ENCODE measurements around the gene NR4A1. TPM values are rescaled to one million over a fixed set of nuclear protein-coding genes. Genes with fewer than 3 reads are reported as not detected.

Gene NR4A1
- total RNA-seq, result 1,000 to 10,000 TPM in 1 of 4 donors, 100 to 1,000 TPM in 3; 390 to 1,252 (median 718) TPM

GRCh38 chr12:52050758-52051541, at the start of gene NR4A1:
NR4A1 (plus strand) TSS chr12:52051442; CDS start chr12:52054329, 2,887 bp downstream.
- no peaks in the 10 kb centered on the region for H3K27me3 ChIP-seq
- TF ChIP-seq POLR2A (IDR thresholded peaks at IDR 0.05), result peak; percentile 94 to 100
- TF ChIP-seq EP300 (IDR thresholded peaks at IDR 0.05), result peak; percentile 98 to 100
- peak in 2 of 5 experiments; percentile 24 to 47 for TF ChIP-seq CTCF (IDR thresholded peaks at IDR 0.05)
- no peaks in the 10 kb centered on the region for H3K9me3 ChIP-seq
- peak within 1 kb of the TSS; percentile 53 to 76 (median 66) for H3K4me3 ChIP-seq
- H3K36me3 ChIP-seq, result peaks cover 2 to 27% (median 6%) of the 10 kb centered on the region in 3 donors
- H3K4me1 ChIP-seq, result peaks cover 0 to 46% (median 18%) of the 10 kb centered on the region in 4 donors
- 0 to 1% methylated on average over 13 to 57 of the region's 77 CpGs for WGBS, 2 donors
- peak; percentile 98 to 99 for DNase-seq (ENCODE audit: low spot score in 2 of 2)
- peak within 1 kb of the TSS; percentile 98 to 100 (median 98) for H3K27ac ChIP-seq

- no peak for DNase-seq (ENCODE audit: low spot score in 2 of 2)
- Histone ChIP-seq H3K9me3 (no peaks in the 10 kb centered on the region), H3K36me3 (peaks cover 0 to 2% (median 0%) of the 10 kb centered on the region in 3 donors), H3K4me1 (peaks cover 0 to 33% (median 17%) of the 10 kb centered on the region in 4 donors), H3K27me3 (no peaks in the 10 kb centered on the region), H3K27ac (no peak overlapping the region), H3K4me3 (no peak overlapping the region)
- TF ChIP-seq EP300 (IDR thresholded peaks at IDR 0.05) (no peak), POLR2A (IDR thresholded peaks at IDR 0.05) (no peak)
- 79 to 87% methylated on average over 8 of the region's 8 CpGs for WGBS, 2 donors
Observed at GRCh38 chr12:52003016-52003550, 48.2 kb upstream of the NR4A1 start.

- H3K27me3 ChIP-seq, result no peaks in the 10 kb centered on the region
- no peak for DNase-seq (ENCODE audit: low spot score in 2 of 2)
- WGBS, 2 donors, result 63 to 74% methylated on average over 6 of the region's 6 CpGs
- H3K9me3 ChIP-seq, result no peaks in the 10 kb centered on the region
- no peak overlapping the region for H3K27ac ChIP-seq
- TF ChIP-seq CTCF (IDR thresholded peaks at IDR 0.05) (no peak), EP300 (IDR thresholded peaks at IDR 0.05) (no peak), POLR2A (IDR thresholded peaks at IDR 0.05) (no peak)
- peaks cover 0 to 38% (median 19%) of the 10 kb centered on the region in 4 donors for H3K4me1 ChIP-seq
- no peaks in the 10 kb centered on the region for H3K36me3 ChIP-seq
- H3K4me3 ChIP-seq, result no peak overlapping the region
Observed at GRCh38 chr12:52003591-52003990, 47.7 kb upstream of the NR4A1 start.

GRCh38 chr12:52004042-52004648, 47.1 kb upstream of the NR4A1 start:
- 56 to 59% methylated on average over 5 of the region's 5 CpGs for WGBS, 2 donors
- no peak for TF ChIP-seq POLR2A (IDR thresholded peaks at IDR 0.05)
- TF ChIP-seq EP300 (IDR thresholded peaks at IDR 0.05), result peak in 1 of 2 donors; percentile 43
- TF ChIP-seq CTCF (IDR thresholded peaks at IDR 0.05), result peak; percentile 59 to 90 (median 72)

GRCh38 chr12:52005218-52005902, 45.9 kb upstream of the NR4A1 start:
- Histone ChIP-seq H3K27ac (peak overlapping the region in 3 of 4 donors; percentile 25 to 96 (median 95)), H3K4me1 (peaks cover 0 to 56% (median 32%) of the 10 kb centered on the region in 4 donors), H3K36me3 (no peaks in the 10 kb centered on the region), H3K27me3 (no peaks in the 10 kb centered on the region), H3K9me3 (no peaks in the 10 kb centered on the region), H3K4me3 (no peak overlapping the region)
- DNase-seq (ENCODE audit: low spot score in 2 of 2), result no peak
- TF ChIP-seq CTCF (IDR thresholded peaks at IDR 0.05) (no peak), EP300 (IDR thresholded peaks at IDR 0.05) (peak in 1 of 2 donors; percentile 37)
- WGBS, 2 donors, result 80 to 86% methylated on average over 9 to 10 of the region's 10 CpGs

More at GRCh38 chr12:52004042-52004648, 47.1 kb upstream of the NR4A1 start:
- H3K4me1 ChIP-seq, result peaks cover 0 to 44% (median 25%) of the 10 kb centered on the region in 4 donors
- H3K27ac ChIP-seq, result peak overlapping the region in 2 of 4 donors; percentile 49 to 95
- no peaks in the 10 kb centered on the region for H3K36me3 ChIP-seq
- no peak overlapping the region for H3K4me3 ChIP-seq
- no peaks in the 10 kb centered on the region for H3K9me3 ChIP-seq
- H3K27me3 ChIP-seq, result no peaks in the 10 kb centered on the region
- peak in 1 of 2 donors; percentile 54 for DNase-seq (ENCODE audit: low spot score in 2 of 2)
